DND-41 (cell line): ENCODE results near the gene MPV17L2.

ENCODE experiments used
- ATAC-seq: fragments of 200-7000 bp; cut with Tn5 transposase; 3 replicates; pipeline ENCODE4 v1.9.1; 2021; ENCODE audit warnings: low read depth; ENCODE audit not compliant: insufficient read depth
- DNase-seq: peaks from one replicate; pipeline ENCODE4 v3.0.0-alpha.2; 2020
- H2AFZ ChIP-seq: 2 replicates; pipeline ENCODE4 v1.6.0; 2012; ENCODE audit warnings: low read depth, low read length
- H3K27ac ChIP-seq: 2 replicates; pipeline ENCODE4 v1.5.1; 2012; ENCODE audit warnings: low read length, inconsistent platforms
- H3K27me3 ChIP-seq: fragments of 200-600 bp; sonication (generic); 2 replicates; pipeline ENCODE4 v1.6.0; 2012; ENCODE audit warnings: low read length, mild to moderate bottlenecking, inconsistent platforms; ENCODE audit not compliant: insufficient read depth, poor library complexity
- H3K36me3 ChIP-seq: 2 replicates; pipeline ENCODE4 v1.5.1; 2012; ENCODE audit warnings: low read length, inconsistent platforms; ENCODE audit not compliant: insufficient read depth
- H3K4me1 ChIP-seq: 2 replicates; pipeline ENCODE4 v1.5.1; 2012; ENCODE audit warnings: mild to moderate bottlenecking, low read length; ENCODE audit not compliant: insufficient read depth
- H3K4me2 ChIP-seq: 2 replicates; pipeline ENCODE4 v1.6.0; 2012; ENCODE audit warnings: mild to moderate bottlenecking, moderate library complexity, low read length, inconsistent platforms; ENCODE audit not compliant: insufficient read depth
- H3K4me3 ChIP-seq, 2 experiments: fragments of 200-600 bp in 1 of 2; shearing (Covaris generic) in 1 of 2; 2 replicates each; pipeline ENCODE4 v1.5.1; 2012 to 2016; ENCODE audit warnings: inconsistent platforms in 2 of 2, low read length in 2 of 2, mild to moderate bottlenecking in 2 of 2, low read depth in 1 of 2, moderate library complexity in 1 of 2
- H3K79me2 ChIP-seq: 2 replicates; pipeline ENCODE4 v1.6.0; 2012; ENCODE audit warnings: low read length, inconsistent platforms; ENCODE audit not compliant: insufficient read depth
- H3K9ac ChIP-seq: 2 replicates; pipeline ENCODE4 v1.6.0; 2012; ENCODE audit warnings: low read depth, mild to moderate bottlenecking, inconsistent platforms, low read length, moderate library complexity
- H3K9me3 ChIP-seq: 2 replicates; pipeline ENCODE4 v1.5.1; 2012; ENCODE audit warnings: low read length, moderate library complexity, mild to moderate bottlenecking, inconsistent platforms; ENCODE audit not compliant: insufficient read depth, severe bottlenecking
- H4K20me1 ChIP-seq: 2 replicates; pipeline ENCODE4 v1.6.0; 2012; ENCODE audit warnings: low read length; ENCODE audit not compliant: insufficient read depth
- CTCF ChIP-seq: IDR thresholded peaks from 2 replicates; pipeline ENCODE4 v1.5.1; 2012; ENCODE audit warnings: borderline replicate concordance, low read length, moderate library complexity, mild to moderate bottlenecking; ENCODE audit not compliant: poor library complexity, severe bottlenecking; ENCODE audit errors: extremely low read depth
- EZH2 ChIP-seq: IDR thresholded peaks from 3 replicates; pipeline ENCODE4 v1.6.1; 2012; ENCODE audit warnings: borderline replicate concordance, low read depth, mild to moderate bottlenecking, moderate library complexity, low read length, inconsistent platforms; ENCODE audit not compliant: severe bottlenecking

Gene MPV17L2

GRCh38 chr19:18197941-18198340 lies 4.9 kb downstream of the MPV17L2 start:
- Histone ChIP-seq H3K4me2 (no peak overlapping the region), H3K27me3 (no peaks in the 10 kb centered on the region), H3K9ac (no peak overlapping the region), H3K4me3 (no peak overlapping the region), H3K36me3 (peaks cover 26% of the 10 kb centered on the region), H3K9me3 (no peaks in the 10 kb centered on the region), H3K27ac (no peak overlapping the region), H4K20me1 (peaks cover 12% of the 10 kb centered on the region; the same call in 1 of the 2 replicates), H2AFZ (no peak overlapping the region), H3K79me2 (peaks cover 10% of the 10 kb centered on the region), H3K4me1 (peaks cover 18% of the 10 kb centered on the region)
- DNase-seq = no peak
- TF ChIP-seq EZH2 (no peak), CTCF (no peak)
- no peak for ATAC-seq

- H4K20me1 ChIP-seq = peaks cover 14% of the 10 kb centered on the region; the same call in 1 of the 2 replicates
- H2AFZ ChIP-seq = no peak overlapping the region
- no peaks in the 10 kb centered on the region for H3K27me3 ChIP-seq
- TF ChIP-seq CTCF (no peak), EZH2 (no peak)
- no peak overlapping the region for H3K4me3 ChIP-seq
- no peak for ATAC-seq
- H3K4me1 ChIP-seq = peaks cover 22% of the 10 kb centered on the region
- no peak overlapping the region for H3K4me2 ChIP-seq
- H3K36me3 ChIP-seq = peaks cover 26% of the 10 kb centered on the region
- DNase-seq = no peak
- no peak overlapping the region for H3K27ac ChIP-seq
- H3K9me3 ChIP-seq = no peaks in the 10 kb centered on the region
- no peak overlapping the region for H3K9ac ChIP-seq
- H3K79me2 ChIP-seq = peaks cover 13% of the 10 kb centered on the region
Measured at GRCh38 chr19:18198374-18198773, 5.4 kb downstream of the MPV17L2 start.

- H3K9me3 ChIP-seq = no peaks in the 10 kb centered on the region
- no peak overlapping the region for H2AFZ ChIP-seq
- peaks cover 11% of the 10 kb centered on the region; the same call in 1 of the 2 replicates for H4K20me1 ChIP-seq
- peak overlapping the region; percentile 95; the same call in 1 of the 2 replicates for H3K4me2 ChIP-seq
- ATAC-seq (no peak), DNase-seq (no peak)
- 0 out of 2 replicates have a peak, but pooled peaks cover 4% of the 10 kb centered on the region for H3K79me2 ChIP-seq
- H3K36me3 ChIP-seq = peaks cover 13% of the 10 kb centered on the region; the same call in 1 of the 2 replicates
- TF ChIP-seq EZH2 = no peak
- TF ChIP-seq CTCF = no peak
- peaks cover 29% of the 10 kb centered on the region for H3K4me1 ChIP-seq
- H3K9ac ChIP-seq = no peak overlapping the region
- H3K27me3 ChIP-seq = no peaks in the 10 kb centered on the region
- no peak overlapping the region for H3K27ac ChIP-seq
- no peak overlapping the region for H3K4me3 ChIP-seq
Measured at GRCh38 chr19:18202397-18202777, 9.4 kb downstream of the MPV17L2 start.
